ENCODE measurements around the gene CNTN4. TPM values are rescaled to one million over a fixed set of nuclear protein-coding genes. Genes with fewer than 3 reads are reported as not detected.

Gene CNTN4
- total RNA-seq, 1 donor from 2014 or later, result 11.0 TPM

- Histone ChIP-seq H3K27ac (ENCODE audit: low read depth, low read length) (no peak overlapping the region), H3K9ac (ENCODE audit: low read depth in 1 of 3, low read length in 3 of 3) (no peak overlapping the region), H3K27me3 (ENCODE audit: control insufficient read depth in 3 of 3, insufficient read depth in 3 of 3, low read length in 3 of 3) (no peaks in the 10 kb centered on the region), H3K4me1 (ENCODE audit: control insufficient read depth in 3 of 3, insufficient read depth in 3 of 3, low read length in 3 of 3) (no peaks in the 10 kb centered on the region), H3K9me3 (ENCODE audit: control insufficient read depth in 3 of 3, low read length in 3 of 3) (no peaks in the 10 kb centered on the region), H3K4me3 (ENCODE audit: low read length in 3 of 3) (no peak overlapping the region), H3K36me3 (ENCODE audit: control insufficient read depth in 3 of 3, insufficient read depth in 3 of 3, low read length in 3 of 3) (no peaks in the 10 kb centered on the region)
Observed at GRCh38 chr3:2839876-2840275, 741.2 kb downstream of the CNTN4 start.

DNA sequence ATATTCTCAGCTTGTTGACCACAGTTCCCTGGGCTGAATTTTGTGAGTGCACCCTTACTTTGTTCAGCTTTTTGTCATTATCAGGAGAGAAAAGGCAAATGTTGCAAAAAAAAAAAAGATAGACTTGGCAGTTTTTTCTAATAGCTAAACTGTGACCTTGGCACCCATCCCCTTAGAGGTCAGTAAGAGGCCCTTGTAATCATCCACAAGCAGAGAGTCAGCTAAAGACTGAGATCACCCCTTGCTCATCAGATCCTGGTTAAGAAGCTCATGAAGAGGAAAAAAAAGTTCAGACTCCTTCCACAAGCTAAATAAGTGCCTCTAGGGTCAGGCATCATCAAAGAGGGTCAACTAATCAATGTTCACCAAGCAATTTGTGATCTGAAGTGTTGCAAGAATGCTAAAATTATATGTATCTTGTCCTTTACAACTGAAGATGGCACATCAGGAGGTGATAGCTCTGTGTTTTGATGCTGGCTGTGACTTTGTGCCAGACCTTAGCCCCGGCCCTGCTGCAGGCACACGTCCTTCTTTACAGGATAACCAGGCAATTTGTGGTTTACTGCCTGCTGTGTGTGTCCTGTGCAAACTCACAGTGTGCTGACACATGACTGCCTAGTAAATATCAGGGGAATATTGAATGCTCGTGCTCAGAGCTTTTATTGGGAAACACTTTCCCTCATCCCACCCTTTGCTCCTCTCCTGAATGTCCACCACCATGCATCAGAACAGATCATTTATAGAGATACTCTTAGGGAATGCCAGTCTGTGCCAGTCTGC is 748.6 kb downstream of the CNTN4 start:
- Histone ChIP-seq H3K9me3 (ENCODE audit: control insufficient read depth in 3 of 3, low read length in 3 of 3) (no peaks in the 10 kb centered on the region), H3K4me1 (ENCODE audit: control insufficient read depth in 3 of 3, insufficient read depth in 3 of 3, low read length in 3 of 3) (no peaks in the 10 kb centered on the region), H3K27me3 (ENCODE audit: control insufficient read depth in 3 of 3, insufficient read depth in 3 of 3, low read length in 3 of 3) (no peaks in the 10 kb centered on the region), H3K9ac (ENCODE audit: low read depth in 1 of 3, low read length in 3 of 3) (no peak overlapping the region), H3K27ac (ENCODE audit: low read depth, low read length) (no peak overlapping the region), H3K36me3 (ENCODE audit: control insufficient read depth in 3 of 3, insufficient read depth in 3 of 3, low read length in 3 of 3) (no peaks in the 10 kb centered on the region), H3K4me3 (ENCODE audit: low read length in 3 of 3) (no peak overlapping the region)

DNA sequence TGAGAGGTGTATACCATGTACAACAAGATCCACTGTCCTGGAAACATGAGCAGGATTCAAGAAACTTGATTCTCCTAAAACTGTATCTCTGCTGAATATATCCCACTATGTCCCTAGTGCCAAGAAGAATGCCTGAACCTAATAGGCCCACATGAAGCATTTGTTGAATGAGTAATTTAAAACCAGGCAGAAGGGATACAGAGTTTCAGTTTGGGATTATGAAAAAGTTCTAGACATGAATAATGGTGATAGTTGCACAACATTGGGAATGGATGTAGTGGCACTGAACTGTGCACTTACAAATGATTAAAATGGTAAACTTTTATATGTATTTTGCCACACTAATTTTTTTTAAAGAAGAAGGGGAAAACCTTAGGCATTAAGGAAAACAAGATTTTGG is 750.4 kb downstream of the CNTN4 start:
- no peak overlapping the region for H3K4me3 ChIP-seq (ENCODE audit: low read length in 3 of 3)
- no peak overlapping the region for H3K9ac ChIP-seq (ENCODE audit: low read depth in 1 of 3, low read length in 3 of 3)
- no peaks in the 10 kb centered on the region for H3K36me3 ChIP-seq (ENCODE audit: control insufficient read depth in 3 of 3, insufficient read depth in 3 of 3, low read length in 3 of 3)
- no peaks in the 10 kb centered on the region for H3K4me1 ChIP-seq (ENCODE audit: control insufficient read depth in 3 of 3, insufficient read depth in 3 of 3, low read length in 3 of 3)
- no peak overlapping the region for H3K27ac ChIP-seq (ENCODE audit: low read depth, low read length)
- H3K9me3 ChIP-seq (ENCODE audit: control insufficient read depth in 3 of 3, low read length in 3 of 3), result no peaks in the 10 kb centered on the region
- H3K27me3 ChIP-seq (ENCODE audit: control insufficient read depth in 3 of 3, insufficient read depth in 3 of 3, low read length in 3 of 3), result no peaks in the 10 kb centered on the region

- Histone ChIP-seq H3K4me1 (ENCODE audit: control insufficient read depth in 3 of 3, insufficient read depth in 3 of 3, low read length in 3 of 3) (no peaks in the 10 kb centered on the region), H3K36me3 (ENCODE audit: control insufficient read depth in 3 of 3, insufficient read depth in 3 of 3, low read length in 3 of 3) (no peaks in the 10 kb centered on the region), H3K9ac (ENCODE audit: low read depth in 1 of 3, low read length in 3 of 3) (no peak overlapping the region), H3K27ac (ENCODE audit: low read depth, low read length) (no peak overlapping the region), H3K27me3 (ENCODE audit: control insufficient read depth in 3 of 3, insufficient read depth in 3 of 3, low read length in 3 of 3) (no peaks in the 10 kb centered on the region), H3K4me3 (ENCODE audit: low read length in 3 of 3) (no peak overlapping the region), H3K9me3 (ENCODE audit: control insufficient read depth in 3 of 3, low read length in 3 of 3) (no peaks in the 10 kb centered on the region)
Observed at GRCh38 chr3:2850701-2851100, 752.0 kb downstream of the CNTN4 start.

- Histone ChIP-seq H3K27me3 (ENCODE audit: control insufficient read depth in 3 of 3, insufficient read depth in 3 of 3, low read length in 3 of 3) (no peaks in the 10 kb centered on the region), H3K9me3 (ENCODE audit: control insufficient read depth in 3 of 3, low read length in 3 of 3) (no peaks in the 10 kb centered on the region), H3K36me3 (ENCODE audit: control insufficient read depth in 3 of 3, insufficient read depth in 3 of 3, low read length in 3 of 3) (no peaks in the 10 kb centered on the region), H3K4me1 (ENCODE audit: control insufficient read depth in 3 of 3, insufficient read depth in 3 of 3, low read length in 3 of 3) (no peaks in the 10 kb centered on the region), H3K27ac (ENCODE audit: low read depth, low read length) (no peak overlapping the region), H3K9ac (ENCODE audit: low read depth in 1 of 3, low read length in 3 of 3) (no peak overlapping the region), H3K4me3 (ENCODE audit: low read length in 3 of 3) (no peak overlapping the region)
Observed at GRCh38 chr3:2851361-2851760, 752.7 kb downstream of the CNTN4 start.

DNA sequence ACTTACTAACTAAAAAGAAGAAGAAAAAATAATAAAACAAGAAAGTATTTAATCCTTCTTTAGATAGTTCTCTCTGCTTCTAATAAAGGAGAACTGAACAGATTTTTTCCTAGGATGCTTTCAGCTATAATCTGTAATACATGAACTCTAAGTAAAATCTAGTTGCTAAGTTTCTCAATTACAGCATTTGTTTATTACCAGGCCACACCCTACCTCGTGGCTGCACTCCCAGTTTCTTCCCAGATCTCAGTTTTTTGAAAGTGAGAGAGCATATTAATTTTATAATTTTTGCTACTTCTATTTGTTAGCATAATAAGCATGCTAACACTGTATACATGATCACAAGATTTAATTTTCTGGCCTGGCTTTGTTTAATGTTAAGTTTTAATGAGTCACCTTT is 753.2 kb downstream of the CNTN4 start:
- Histone ChIP-seq H3K4me1 (ENCODE audit: control insufficient read depth in 3 of 3, insufficient read depth in 3 of 3, low read length in 3 of 3) (no peaks in the 10 kb centered on the region), H3K9ac (ENCODE audit: low read depth in 1 of 3, low read length in 3 of 3) (no peak overlapping the region), H3K36me3 (ENCODE audit: control insufficient read depth in 3 of 3, insufficient read depth in 3 of 3, low read length in 3 of 3) (no peaks in the 10 kb centered on the region), H3K27ac (ENCODE audit: low read depth, low read length) (no peak overlapping the region), H3K27me3 (ENCODE audit: control insufficient read depth in 3 of 3, insufficient read depth in 3 of 3, low read length in 3 of 3) (no peaks in the 10 kb centered on the region), H3K9me3 (ENCODE audit: control insufficient read depth in 3 of 3, low read length in 3 of 3) (no peaks in the 10 kb centered on the region), H3K4me3 (ENCODE audit: low read length in 3 of 3) (no peak overlapping the region)

DNA sequence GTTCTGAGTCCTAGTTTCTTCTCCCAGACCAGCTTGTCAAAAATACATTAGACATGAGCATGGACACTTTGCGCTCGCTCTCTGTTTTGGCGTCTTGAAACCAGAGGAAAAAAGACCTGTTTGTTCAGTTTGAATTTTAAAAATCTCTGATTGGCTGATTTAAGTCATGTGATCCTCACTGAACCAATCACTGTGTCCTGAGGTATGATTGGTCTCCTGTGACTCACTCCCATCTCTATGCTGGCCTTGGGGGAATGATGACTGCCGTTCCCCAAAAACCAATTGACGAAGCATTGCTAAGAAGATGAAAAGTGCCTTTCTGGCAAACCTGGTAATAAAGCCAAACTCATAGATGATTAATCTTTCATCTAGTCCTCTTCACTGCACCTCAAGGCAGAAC is 755.0 kb downstream of the CNTN4 start:
- H3K36me3 ChIP-seq (ENCODE audit: control insufficient read depth in 3 of 3, insufficient read depth in 3 of 3, low read length in 3 of 3), result no peaks in the 10 kb centered on the region
- H3K9me3 ChIP-seq (ENCODE audit: control insufficient read depth in 3 of 3, low read length in 3 of 3), result no peaks in the 10 kb centered on the region
- no peak overlapping the region for H3K4me3 ChIP-seq (ENCODE audit: low read length in 3 of 3)
- no peaks in the 10 kb centered on the region for H3K4me1 ChIP-seq (ENCODE audit: control insufficient read depth in 3 of 3, insufficient read depth in 3 of 3, low read length in 3 of 3)
- H3K9ac ChIP-seq (ENCODE audit: low read depth in 1 of 3, low read length in 3 of 3), result no peak overlapping the region
- no peaks in the 10 kb centered on the region for H3K27me3 ChIP-seq (ENCODE audit: control insufficient read depth in 3 of 3, insufficient read depth in 3 of 3, low read length in 3 of 3)
- no peak overlapping the region for H3K27ac ChIP-seq (ENCODE audit: low read depth, low read length)

DNA sequence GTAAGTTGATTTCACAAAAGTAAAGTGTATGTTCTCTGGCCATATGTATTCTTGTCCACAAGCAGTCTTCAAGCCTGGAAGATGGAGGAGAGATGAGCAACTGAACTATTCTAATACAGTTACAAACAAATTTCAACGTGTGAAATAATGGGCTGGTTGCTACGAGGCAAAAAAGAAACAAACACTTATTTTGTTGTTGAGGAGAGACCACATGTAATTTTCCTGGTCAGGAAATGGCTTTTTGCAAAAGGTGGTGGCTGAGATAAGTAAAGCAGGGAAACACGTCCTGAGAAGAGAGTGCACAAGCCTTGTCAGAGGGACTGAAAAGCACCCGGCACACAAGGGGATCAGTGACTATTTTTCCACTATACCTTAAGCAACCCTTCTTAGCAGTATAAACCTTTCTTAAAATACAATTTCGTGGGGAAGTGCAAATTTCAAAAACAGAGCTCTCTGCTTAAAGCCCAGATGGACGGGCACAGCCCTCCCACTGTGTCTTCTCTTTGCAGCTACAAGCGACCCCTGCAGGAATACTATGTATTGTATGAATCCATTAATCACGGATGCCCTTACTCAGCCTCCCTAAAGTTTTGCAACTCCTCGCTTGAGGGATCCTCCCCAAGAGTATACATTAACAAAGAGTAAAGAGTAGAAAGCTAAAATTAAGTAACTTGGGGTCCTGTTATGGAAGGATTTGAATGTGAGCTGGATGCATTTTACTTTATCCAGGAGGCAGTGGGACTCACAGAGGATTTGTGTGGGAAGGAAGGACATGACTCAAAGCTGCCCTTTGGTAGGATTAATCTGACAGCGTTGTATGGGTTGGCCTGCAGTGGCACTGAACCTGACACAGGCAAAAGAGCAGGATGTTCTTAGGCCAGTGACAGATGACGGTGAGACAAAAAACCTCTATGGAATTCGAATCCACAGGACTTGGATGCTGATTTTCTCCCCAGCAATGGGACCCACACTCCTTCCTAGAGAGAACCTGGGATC is 757.8 kb downstream of the CNTN4 start:
- no peak overlapping the region for H3K27ac ChIP-seq (ENCODE audit: low read depth, low read length)
- no peaks in the 10 kb centered on the region for H3K9me3 ChIP-seq (ENCODE audit: control insufficient read depth in 3 of 3, low read length in 3 of 3)
- no peaks in the 10 kb centered on the region for H3K4me1 ChIP-seq (ENCODE audit: control insufficient read depth in 3 of 3, insufficient read depth in 3 of 3, low read length in 3 of 3)
- no peak overlapping the region for H3K9ac ChIP-seq (ENCODE audit: low read depth in 1 of 3, low read length in 3 of 3)
- no peaks in the 10 kb centered on the region for H3K36me3 ChIP-seq (ENCODE audit: control insufficient read depth in 3 of 3, insufficient read depth in 3 of 3, low read length in 3 of 3)
- no peak overlapping the region for H3K4me3 ChIP-seq (ENCODE audit: low read length in 3 of 3)
- no peaks in the 10 kb centered on the region for H3K27me3 ChIP-seq (ENCODE audit: control insufficient read depth in 3 of 3, insufficient read depth in 3 of 3, low read length in 3 of 3)

- Histone ChIP-seq H3K36me3 (ENCODE audit: control insufficient read depth in 3 of 3, insufficient read depth in 3 of 3, low read length in 3 of 3) (no peaks in the 10 kb centered on the region), H3K4me1 (ENCODE audit: control insufficient read depth in 3 of 3, insufficient read depth in 3 of 3, low read length in 3 of 3) (no peaks in the 10 kb centered on the region), H3K9ac (ENCODE audit: low read depth in 1 of 3, low read length in 3 of 3) (no peak overlapping the region), H3K27me3 (ENCODE audit: control insufficient read depth in 3 of 3, insufficient read depth in 3 of 3, low read length in 3 of 3) (no peaks in the 10 kb centered on the region), H3K9me3 (ENCODE audit: control insufficient read depth in 3 of 3, low read length in 3 of 3) (no peaks in the 10 kb centered on the region), H3K27ac (ENCODE audit: low read depth, low read length) (no peak overlapping the region), H3K4me3 (ENCODE audit: low read length in 3 of 3) (no peak overlapping the region)
Observed at GRCh38 chr3:2860626-2861025, 762.0 kb downstream of the CNTN4 start.

GRCh38 chr3:2861120-2861519 is 762.5 kb downstream of the CNTN4 start:
- Histone ChIP-seq H3K36me3 (ENCODE audit: control insufficient read depth in 3 of 3, insufficient read depth in 3 of 3, low read length in 3 of 3) (no peaks in the 10 kb centered on the region), H3K9me3 (ENCODE audit: control insufficient read depth in 3 of 3, low read length in 3 of 3) (no peaks in the 10 kb centered on the region), H3K4me3 (ENCODE audit: low read length in 3 of 3) (no peak overlapping the region), H3K27me3 (ENCODE audit: control insufficient read depth in 3 of 3, insufficient read depth in 3 of 3, low read length in 3 of 3) (no peaks in the 10 kb centered on the region), H3K27ac (ENCODE audit: low read depth, low read length) (no peak overlapping the region), H3K4me1 (ENCODE audit: control insufficient read depth in 3 of 3, insufficient read depth in 3 of 3, low read length in 3 of 3) (no peaks in the 10 kb centered on the region), H3K9ac (ENCODE audit: low read depth in 1 of 3, low read length in 3 of 3) (no peak overlapping the region)

All from skeletal muscle tissue (tissue), 4 donors.